GM21423 (cell line): ENCODE results near the gene TRIM4.

Source experiments
- ATAC-seq: cut with Tn5 transposase; IDR thresholded peaks from one replicate; pipeline ENCODE4 v1.9.1; 2021; ENCODE audit warnings: mild to moderate bottlenecking, moderate library complexity; ENCODE audit not compliant: unreplicated experiment

The TRIM4 gene

DNA sequence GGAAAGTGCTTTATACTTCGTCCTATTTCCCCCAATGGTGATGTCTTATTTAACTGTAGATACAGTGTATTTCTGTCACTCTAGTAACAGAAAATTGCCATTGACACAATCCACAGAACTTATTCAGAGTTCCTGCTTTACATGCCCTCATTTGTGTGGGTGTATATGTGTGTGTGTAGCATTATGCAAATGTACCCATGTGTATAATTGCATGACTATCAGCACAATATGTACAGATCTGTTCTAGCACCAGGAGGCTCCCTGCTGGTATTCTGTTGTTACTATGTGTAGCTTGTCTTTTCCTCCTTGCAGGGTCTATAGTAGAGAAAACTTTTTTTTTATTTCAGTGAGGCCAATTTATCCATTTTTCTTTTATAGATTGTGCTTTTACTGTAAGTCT is 75.0 kb downstream of the TRIM4 start:
- no peak for ATAC-seq

DNA sequence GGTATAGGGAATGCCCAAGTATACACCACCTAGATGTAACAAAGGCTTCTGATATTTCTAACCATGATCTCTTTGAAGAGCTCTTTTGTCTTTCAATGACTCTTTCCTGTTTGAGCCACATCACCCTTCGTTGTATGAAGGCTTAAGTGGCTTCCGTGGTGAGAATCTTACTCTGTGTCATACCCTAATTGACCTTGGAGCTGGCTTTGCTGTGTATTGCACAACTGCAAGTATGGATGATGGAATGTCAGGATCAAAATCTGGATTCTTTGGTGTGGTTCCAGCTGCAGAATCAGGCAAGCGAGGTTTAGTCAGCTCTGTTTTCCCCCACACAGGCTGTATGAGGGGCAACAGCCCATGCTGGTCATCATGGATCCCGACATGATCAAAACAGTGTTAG is 75.5 kb downstream of the TRIM4 start:
- ATAC-seq: no peak

DNA sequence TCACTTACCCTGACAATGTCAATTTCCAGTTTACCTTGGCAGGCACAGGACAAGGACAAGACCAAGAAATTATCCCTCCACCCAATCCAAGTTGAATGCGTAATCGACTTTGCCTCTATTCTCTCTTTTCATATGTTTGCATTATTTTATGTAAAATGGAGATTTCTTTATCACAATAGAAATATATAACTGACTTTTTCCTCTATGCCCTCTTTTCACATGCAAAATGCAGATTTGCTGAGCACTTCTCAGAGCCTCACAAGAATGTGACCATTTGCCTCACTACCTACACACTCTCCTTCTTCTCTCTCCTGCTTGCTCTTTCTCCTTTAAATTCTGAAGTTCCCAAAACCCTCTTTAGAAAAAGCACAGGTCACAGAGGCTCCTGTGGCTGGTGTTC is 76.4 kb downstream of the TRIM4 start:
- ATAC-seq: no peak
